Mucosa of stomach (tissue), 1 donor: Measurements from ENCODE around the gene BTBD2.

Experiments used
- H3K27me3 ChIP-seq: one replicate; pipeline ENCODE4 v1.7.0; 2013; ENCODE audit warnings: mild to moderate bottlenecking, low read length; ENCODE audit not compliant: control insufficient read depth, insufficient read depth
- H3K36me3 ChIP-seq: one replicate; pipeline ENCODE4 v1.7.0; 2013; ENCODE audit warnings: low read length; ENCODE audit not compliant: control insufficient read depth, insufficient read depth
- H3K4me1 ChIP-seq: one replicate; pipeline ENCODE4 v1.7.0; 2013; ENCODE audit warnings: mild to moderate bottlenecking, low read length; ENCODE audit not compliant: control insufficient read depth, insufficient read depth
- H3K4me3 ChIP-seq: one replicate; pipeline ENCODE4 v1.7.0; 2013; ENCODE audit warnings: low read length
- H3K9ac ChIP-seq: one replicate; pipeline ENCODE4 v1.7.0; 2013; ENCODE audit warnings: mild to moderate bottlenecking, low read length, moderate library complexity
- H3K9me3 ChIP-seq: one replicate; pipeline ENCODE4 v1.7.0; 2013; ENCODE audit warnings: mild to moderate bottlenecking, low read length, moderate library complexity; ENCODE audit not compliant: control insufficient read depth
- donor health status: Pancreatic carcinoma.

Gene BTBD2

DNA sequence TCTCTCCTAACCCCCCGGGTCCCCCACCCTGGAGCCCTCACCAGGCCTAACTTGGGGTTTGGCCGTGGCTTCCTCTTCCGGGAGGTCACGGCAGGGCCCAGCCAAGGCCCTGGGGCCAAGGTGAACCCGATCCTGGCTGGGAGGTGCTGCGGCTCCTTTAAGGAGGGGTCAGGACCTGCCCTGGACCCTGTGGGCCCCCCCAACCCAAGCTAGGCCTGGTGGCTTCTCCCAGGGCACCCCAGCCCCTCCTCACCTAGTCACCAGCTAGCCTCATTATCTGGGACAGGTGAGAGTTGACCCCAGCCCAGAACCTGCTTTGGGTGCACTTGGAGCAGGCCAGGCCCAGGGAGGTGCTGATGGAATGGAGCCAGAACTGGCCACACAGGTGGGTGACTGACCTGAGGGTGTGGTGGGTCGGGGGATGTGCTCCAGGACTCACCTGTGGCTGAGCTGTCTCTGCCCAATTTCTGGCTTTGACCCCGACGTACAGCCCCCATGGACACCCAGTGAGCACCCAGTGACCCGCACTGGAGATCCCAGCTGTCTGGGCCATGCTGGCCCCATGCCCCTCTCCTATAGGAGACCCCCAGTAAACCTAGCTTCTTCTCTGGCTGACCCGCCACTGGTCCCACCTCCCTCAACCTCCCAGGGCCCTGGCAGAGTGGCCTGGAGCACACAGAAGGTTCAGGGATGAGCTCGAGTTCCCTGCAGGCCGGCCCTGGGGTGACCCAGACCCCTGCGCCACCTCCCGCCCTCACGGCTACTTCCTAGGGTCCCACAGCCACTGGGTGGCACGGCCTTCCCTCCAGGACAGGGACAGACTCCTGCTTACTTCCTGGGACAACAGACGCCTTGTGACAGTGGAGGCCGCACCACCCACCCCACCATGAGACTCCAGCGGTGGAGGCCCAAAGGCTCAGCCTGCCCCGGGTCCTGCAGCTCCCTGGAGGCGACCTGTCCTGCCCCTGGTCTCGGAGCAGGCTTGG lies 42.3 kb upstream of the BTBD2 start:
- Histone ChIP-seq H3K4me3 (no peak overlapping the region), H3K9ac (no peak overlapping the region), H3K27me3 (no peaks in the 10 kb centered on the region), H3K9me3 (no peaks in the 10 kb centered on the region), H3K4me1 (peaks cover 76% of the 10 kb centered on the region), H3K36me3 (no peaks in the 10 kb centered on the region)

DNA sequence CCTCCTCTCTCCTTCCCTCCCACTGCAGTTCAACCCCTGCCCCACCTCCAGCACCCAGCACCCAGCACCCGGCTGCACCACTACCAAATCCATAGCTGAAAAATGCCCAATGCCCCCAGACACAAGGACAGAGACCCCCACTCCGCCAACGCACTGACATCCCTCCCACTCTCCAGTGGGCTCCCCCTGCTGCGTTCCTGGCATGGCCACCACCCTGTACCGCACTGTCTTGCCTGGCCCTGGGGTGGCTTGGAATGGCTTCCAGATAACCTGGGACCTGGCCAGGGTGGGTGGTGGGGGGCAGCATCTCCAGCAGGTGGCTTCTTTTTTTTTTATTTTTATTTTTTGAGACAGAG lies 41.3 kb upstream of the BTBD2 start:
- Histone ChIP-seq H3K9ac (no peak overlapping the region), H3K4me1 (peaks cover 75% of the 10 kb centered on the region), H3K4me3 (no peak overlapping the region), H3K9me3 (no peaks in the 10 kb centered on the region), H3K36me3 (no peaks in the 10 kb centered on the region), H3K27me3 (no peaks in the 10 kb centered on the region)

DNA sequence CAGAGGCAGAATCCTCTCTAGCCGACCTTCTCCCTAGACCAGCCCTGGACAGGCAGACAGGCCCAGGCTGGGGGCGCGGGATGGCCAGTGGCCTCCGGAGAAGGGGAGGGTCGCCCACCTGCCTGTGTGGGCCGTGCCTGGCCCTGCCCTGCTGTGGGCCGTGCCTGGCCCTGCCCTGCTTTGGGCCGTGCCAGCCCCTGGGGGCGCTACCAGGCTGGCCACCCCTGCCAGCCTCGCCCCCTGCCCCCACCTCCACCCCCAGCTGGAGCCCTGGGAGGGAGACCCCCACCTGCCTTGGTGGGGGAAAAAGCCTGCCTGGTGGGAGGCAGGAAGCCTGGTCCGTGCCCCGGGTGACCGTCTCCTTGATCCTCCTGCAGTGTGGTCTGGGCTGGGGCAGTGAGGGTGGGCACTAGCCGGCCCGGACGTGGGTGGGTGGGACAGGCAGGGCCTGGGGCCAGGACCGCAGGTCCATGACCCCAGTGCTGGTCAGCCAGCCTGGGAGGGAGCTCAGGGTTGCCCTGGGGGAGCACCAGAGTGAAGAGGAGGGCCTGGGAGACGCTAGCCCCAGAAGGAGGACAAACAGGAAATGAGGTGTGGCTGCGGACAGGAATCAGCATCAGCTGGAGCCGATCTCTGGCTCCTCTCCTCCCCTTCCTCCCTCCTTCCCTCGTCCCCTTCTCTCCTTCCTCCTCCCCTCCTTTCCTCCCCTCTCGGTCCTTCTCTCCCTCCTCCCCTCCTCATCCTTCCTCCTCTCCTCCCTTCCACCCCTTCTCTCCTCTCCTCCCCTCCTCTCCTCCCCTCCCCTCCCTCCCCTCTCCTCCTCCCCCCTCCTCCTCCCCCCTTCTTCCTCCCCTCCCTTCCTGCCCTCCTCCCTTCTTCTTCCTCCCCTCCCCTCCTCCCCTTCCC lies 40.7 kb upstream of the BTBD2 start:
- no peaks in the 10 kb centered on the region for H3K9me3 ChIP-seq
- H3K9ac ChIP-seq, result peak overlapping the region; percentile 61
- no peak overlapping the region for H3K4me3 ChIP-seq
- peaks cover 79% of the 10 kb centered on the region for H3K4me1 ChIP-seq
- no peaks in the 10 kb centered on the region for H3K27me3 ChIP-seq
- H3K36me3 ChIP-seq, result no peaks in the 10 kb centered on the region

DNA sequence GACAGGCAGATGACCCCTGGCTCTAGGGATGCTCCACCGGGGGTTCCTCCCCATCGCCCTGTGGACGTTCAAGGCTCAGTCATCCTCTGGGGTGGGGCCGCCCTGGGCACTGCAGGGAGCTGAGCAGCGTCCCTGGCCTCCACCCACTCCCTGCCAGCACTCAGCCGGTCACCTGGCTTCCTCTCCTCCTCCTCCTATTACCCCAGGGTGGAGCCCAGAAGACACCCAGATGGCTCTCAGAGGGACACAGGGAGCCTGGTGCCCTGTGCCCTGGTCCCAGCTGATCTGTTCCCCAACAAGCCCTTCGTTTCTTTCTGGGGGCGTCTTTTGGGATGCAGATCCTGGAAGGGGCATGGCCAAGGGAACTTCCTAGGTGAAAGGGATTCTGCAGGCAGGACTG lies 39.2 kb upstream of the BTBD2 start:
- H3K4me3 ChIP-seq, result no peak overlapping the region
- H3K9me3 ChIP-seq, result no peaks in the 10 kb centered on the region
- no peaks in the 10 kb centered on the region for H3K36me3 ChIP-seq
- H3K9ac ChIP-seq, result no peak overlapping the region
- peaks cover 67% of the 10 kb centered on the region for H3K4me1 ChIP-seq
- no peaks in the 10 kb centered on the region for H3K27me3 ChIP-seq

DNA sequence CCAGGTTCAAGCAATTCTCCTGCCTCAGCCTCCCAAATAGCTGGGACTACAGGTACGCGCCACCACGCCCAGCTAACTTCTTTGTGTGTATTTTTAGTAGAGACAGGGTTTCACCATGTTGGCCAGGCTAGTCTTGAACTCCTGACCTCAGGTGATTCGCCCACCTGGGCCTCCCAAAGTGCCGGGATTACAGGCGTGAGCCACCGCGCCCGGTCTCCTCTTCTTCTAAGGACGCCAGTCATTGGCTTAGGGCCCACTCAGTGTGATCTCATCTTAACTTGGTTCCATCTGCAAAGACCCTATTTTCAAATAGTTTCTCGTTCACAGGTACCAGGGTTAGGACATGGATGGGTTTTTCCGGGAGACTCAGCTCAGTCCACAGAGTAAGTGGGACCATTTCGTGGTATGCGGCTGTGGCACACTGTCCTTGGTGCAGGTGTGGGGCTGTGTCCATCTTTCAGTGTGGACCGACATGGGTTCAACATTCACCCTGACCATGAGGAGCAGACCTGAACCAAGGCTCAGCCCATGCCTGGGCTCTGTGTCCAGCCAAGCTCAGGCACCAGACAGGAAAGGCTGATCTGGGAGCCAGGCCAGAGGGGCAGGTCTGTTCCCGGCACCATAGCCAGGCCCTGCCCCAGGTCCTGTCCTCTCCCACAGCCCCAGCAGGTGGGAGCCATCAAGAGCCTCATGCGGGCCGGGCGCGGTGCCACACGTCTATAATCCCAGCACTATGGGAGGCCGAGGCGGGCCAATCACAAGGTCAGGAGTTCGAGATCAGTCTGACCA lies 38.3 kb upstream of the BTBD2 start:
- H3K9me3 ChIP-seq, result no peaks in the 10 kb centered on the region
- no peak overlapping the region for H3K4me3 ChIP-seq
- peaks cover 67% of the 10 kb centered on the region for H3K4me1 ChIP-seq
- no peak overlapping the region for H3K9ac ChIP-seq
- H3K36me3 ChIP-seq, result no peaks in the 10 kb centered on the region
- no peaks in the 10 kb centered on the region for H3K27me3 ChIP-seq

DNA sequence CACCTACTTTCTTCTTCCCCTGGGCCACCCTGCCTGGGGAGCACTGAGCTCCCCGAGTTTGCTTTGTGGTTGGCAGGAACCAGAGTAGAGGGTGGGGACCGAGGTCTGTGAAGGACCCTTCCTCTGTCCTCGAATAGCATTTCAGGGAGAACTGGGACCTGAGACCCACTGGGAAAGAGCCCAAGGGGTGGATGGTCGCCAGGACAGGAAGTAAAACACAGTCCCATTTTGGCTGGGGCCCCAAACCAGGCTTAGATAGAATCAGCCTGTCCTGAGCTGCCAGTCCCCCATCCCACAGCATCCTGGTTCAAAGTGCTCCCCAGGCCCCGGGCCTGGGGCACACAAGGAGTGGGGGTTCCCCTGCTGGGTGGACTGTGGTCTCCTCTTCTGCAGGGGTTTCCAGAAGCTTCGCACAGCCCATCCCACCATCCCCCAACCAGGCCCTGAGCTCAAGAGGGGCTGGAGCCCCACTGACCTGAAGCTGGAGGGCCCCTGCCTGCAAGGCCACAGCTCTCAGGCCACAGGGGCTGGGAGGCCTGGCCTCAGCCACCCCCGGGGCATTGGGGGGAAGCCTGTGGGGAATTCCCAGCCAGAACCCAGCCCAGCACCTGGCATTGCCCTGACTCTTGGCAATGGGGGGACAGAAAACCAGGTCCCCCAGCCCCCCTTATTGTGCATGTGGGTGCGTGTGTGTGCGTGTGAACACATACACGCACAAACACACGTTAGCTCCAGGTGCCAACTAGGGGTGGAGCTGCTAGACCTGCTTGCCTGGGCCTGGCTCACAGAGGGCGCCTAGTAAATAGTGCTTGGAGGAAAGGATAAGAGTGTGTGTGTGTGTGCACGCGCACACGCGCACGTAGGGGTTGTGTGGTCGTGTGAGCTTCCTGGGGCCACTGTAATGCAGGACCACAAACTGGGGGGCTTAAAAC lies 36.5 kb upstream of the BTBD2 start:
- Histone ChIP-seq H3K9me3 (no peaks in the 10 kb centered on the region), H3K27me3 (no peaks in the 10 kb centered on the region), H3K4me1 (peaks cover 67% of the 10 kb centered on the region), H3K36me3 (no peaks in the 10 kb centered on the region), H3K9ac (peak overlapping the region; percentile 48), H3K4me3 (no peak overlapping the region)

DNA sequence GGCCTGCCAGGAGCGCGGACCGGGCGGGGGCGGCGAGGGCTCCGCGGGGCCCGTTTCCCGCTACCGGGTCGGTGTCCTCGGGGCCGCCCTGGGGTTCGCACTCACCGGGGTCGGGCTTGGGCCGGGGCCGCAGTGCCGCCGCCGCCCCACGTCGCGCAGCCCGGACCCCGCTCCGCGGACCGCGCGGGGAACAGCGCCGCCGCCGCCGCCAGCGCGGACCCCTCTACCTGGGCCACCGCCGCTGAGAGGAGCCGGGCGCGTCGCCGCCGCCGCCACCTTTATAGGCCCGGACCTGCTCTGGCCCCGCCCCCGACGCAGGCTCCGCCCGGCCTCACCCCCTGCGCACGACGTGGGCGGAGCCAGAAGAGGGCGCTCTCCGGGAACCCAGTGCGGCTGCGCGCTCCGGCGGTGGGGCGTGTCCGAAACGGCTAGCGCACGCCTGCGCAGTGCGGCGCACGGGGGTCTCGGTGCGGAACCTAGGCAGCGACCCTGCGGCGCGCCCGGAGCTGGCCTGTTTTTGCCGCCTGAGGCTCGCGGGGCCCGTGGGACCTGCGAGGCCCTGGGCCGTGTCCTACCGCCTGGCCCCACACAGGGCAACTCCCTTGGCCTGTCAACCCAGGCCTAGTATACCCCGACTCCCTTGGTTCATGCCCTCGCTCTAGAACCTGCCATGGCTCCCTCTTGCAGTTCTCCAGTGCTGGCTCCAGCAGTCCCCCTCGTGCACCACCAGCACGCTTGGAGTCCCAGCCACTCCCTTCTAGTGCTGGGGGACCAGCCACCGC lies 35.7 kb upstream of the BTBD2 start, which contains the start of gene MKNK2:
Gene MKNK2, minus strand, starts transcription at position 254 of the 782 bp plus-strand sequence. CDS start 393 bp downstream, outside the sequence.
- H3K9me3 ChIP-seq, result no peaks in the 10 kb centered on the region
- peak within 1 kb of the TSS; percentile 80 for H3K9ac ChIP-seq
- no peaks in the 10 kb centered on the region for H3K36me3 ChIP-seq
- H3K27me3 ChIP-seq, result no peaks in the 10 kb centered on the region
- H3K4me3 ChIP-seq, result peak within 1 kb of the TSS; percentile 53
- peaks cover 69% of the 10 kb centered on the region for H3K4me1 ChIP-seq

DNA sequence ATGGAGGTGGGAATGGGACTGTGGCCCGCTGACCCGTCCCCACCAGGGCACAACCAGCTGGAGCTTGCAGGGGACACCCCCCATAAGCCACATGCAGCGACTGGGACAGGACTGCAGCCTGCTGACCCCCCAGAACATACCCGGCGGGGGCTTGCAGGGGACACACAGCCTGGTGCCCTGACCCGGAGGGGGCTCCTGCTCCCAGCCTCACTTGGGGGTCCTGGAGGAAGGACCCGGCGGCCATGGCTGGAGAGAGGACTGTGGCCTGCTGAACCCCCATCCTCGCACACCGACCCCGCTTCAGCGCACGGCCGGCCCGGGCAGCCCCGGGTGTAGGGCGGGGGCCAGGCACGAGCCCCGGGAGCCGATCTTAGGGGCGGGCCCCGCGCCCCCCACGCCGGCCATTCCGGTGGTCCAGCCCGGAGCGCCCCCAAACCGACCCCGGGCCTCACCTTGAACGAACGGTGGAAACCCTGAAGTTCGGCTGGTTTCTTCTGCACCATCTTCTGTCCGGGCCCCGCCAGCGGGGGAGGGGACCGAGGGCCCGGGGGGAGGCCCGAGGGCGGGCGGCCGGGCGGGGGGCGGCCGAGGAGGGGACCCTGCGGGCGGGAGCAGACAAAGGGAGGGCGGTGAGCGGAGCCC lies 35.0 kb upstream of the BTBD2 start:
- H3K9me3 ChIP-seq, result no peaks in the 10 kb centered on the region
- no peaks in the 10 kb centered on the region for H3K27me3 ChIP-seq
- no peaks in the 10 kb centered on the region for H3K36me3 ChIP-seq
- peaks cover 69% of the 10 kb centered on the region for H3K4me1 ChIP-seq
- H3K4me3 ChIP-seq, result peak overlapping the region; percentile 53
- peak overlapping the region; percentile 80 for H3K9ac ChIP-seq

DNA sequence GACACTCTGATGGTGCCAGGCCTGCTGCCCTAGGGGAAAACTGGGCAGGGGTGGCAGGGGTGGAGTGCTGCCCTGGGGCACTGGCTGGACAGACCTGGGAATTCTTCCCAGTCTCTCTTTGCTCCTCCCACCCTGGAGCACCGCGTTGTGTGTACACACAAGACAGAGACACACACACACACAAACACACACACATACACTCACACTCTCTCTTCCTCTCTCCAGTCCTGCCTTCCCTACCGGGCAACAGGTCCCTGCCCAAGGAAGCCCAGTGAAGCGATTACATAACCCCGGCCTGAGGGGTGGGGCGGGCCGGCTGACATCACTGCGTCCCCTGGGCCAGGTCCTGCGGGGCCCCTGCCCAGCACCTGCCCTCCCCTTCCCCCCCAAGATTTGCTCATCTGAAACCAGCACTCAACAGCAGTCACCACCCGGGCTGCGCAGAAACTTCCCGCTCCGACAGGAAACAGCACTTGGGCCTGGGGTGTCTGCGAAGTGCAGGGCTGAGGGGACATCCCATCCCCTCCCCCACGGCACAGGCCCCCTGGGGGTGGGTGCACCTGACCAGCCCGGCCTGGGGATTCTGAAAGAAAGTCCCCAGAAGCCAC lies 34.3 kb upstream of the BTBD2 start:
- Histone ChIP-seq H3K9me3 (no peaks in the 10 kb centered on the region), H3K27me3 (no peaks in the 10 kb centered on the region), H3K36me3 (no peaks in the 10 kb centered on the region), H3K4me1 (peaks cover 71% of the 10 kb centered on the region), H3K4me3 (peak overlapping the region; percentile 53), H3K9ac (peak overlapping the region; percentile 80)
